Measurements from ENCODE around the gene DDX47. TPM values are rescaled to one million over a fixed set of nuclear protein-coding genes. Genes with fewer than 3 reads are reported as not detected.

The DDX47 gene
- total RNA-seq, 1 donor from 2014 or later = 45.1 TPM

DNA sequence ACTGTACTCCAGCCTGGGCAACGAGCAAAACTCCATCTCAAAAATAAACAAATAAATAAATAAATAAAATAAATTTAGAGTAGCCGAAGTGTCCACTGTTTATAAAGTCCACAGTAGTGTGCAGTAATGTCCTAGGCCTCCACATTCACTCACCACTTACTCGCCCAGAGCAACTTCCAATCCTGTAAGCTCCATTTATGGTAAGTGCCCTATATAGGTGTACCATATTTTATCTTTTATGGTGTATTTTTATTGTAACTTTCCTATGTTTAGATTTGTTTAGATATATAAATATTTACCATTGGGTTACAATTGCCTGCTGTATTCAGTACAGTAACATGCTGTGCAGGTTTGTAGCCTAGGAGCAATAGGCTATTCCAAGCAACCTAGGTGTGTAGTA lies 40.3 kb downstream of the DDX47 start:
- no peaks in the 10 kb centered on the region for H3K36me3 ChIP-seq
- H3K9me3 ChIP-seq = no peaks in the 10 kb centered on the region
- no peaks in the 10 kb centered on the region for H3K27me3 ChIP-seq (ENCODE audit: low read depth)
- no peak for TF ChIP-seq CTCF (IDR thresholded peaks at IDR 0.05)
- H3K4me3 ChIP-seq = no peak overlapping the region
- H3K27ac ChIP-seq = no peak overlapping the region
- no peak for ATAC-seq
- no peak for DNase-seq
- intact Hi-C loops (cut with DNase I) = no loop called here
- no peaks in the 10 kb centered on the region for H3K4me1 ChIP-seq

DNA sequence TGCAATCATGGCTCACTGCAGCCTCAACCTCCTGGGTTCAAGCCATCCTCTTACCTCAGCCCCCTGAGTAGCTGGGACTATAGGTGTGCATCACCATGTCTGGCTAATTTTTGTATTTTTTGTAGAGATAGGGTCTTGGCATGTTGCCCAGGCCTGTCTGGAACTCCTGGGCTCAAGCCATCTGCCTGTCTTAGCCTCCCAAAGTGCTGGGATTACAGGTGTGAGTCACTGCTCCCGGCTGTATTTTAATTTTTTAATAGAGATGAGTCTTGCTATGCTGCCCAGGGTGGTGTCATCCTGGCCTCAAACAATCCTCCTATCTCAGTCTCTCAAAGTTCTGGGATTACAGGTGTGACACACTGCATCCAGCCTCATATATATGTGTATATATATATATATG lies 46.5 kb downstream of the DDX47 start:
- Histone ChIP-seq H3K4me3 (no peak overlapping the region), H3K4me1 (no peaks in the 10 kb centered on the region), H3K36me3 (no peaks in the 10 kb centered on the region), H3K27ac (no peak overlapping the region), H3K27me3 (ENCODE audit: low read depth) (no peaks in the 10 kb centered on the region), H3K9me3 (no peaks in the 10 kb centered on the region)
- no peak for TF ChIP-seq CTCF (IDR thresholded peaks at IDR 0.05)
- intact Hi-C loops (cut with DNase I) = no loop called here
- ATAC-seq = no peak
- DNase-seq = no peak

DNA sequence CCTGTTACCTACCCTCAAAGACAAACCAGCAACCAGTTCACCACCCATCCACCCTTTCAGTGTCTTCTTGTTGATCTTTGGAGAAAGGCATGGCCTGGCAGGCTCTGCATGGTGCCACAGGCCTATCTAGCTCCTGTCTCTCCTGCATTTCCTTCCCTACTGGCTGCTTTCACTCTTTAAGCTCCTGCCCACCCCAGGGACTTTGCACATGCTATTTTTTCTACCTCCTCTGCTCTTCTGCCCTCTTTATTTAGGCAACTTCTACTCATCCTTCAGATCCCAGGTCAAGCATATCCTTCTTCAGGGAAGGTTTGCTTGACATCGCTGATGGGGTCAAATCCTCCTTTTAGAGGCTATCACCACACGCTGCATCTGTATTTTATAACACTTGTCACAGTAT lies 51.1 kb downstream of the DDX47 start:
- DNase-seq = no peak
- Histone ChIP-seq H3K27ac (no peak overlapping the region), H3K27me3 (ENCODE audit: low read depth) (no peaks in the 10 kb centered on the region), H3K9me3 (no peaks in the 10 kb centered on the region), H3K4me3 (no peak overlapping the region), H3K4me1 (no peaks in the 10 kb centered on the region), H3K36me3 (no peaks in the 10 kb centered on the region)
- no peak for TF ChIP-seq CTCF (IDR thresholded peaks at IDR 0.05)
- no peak for ATAC-seq
- intact Hi-C loops (cut with DNase I) = no loop called here

DNA sequence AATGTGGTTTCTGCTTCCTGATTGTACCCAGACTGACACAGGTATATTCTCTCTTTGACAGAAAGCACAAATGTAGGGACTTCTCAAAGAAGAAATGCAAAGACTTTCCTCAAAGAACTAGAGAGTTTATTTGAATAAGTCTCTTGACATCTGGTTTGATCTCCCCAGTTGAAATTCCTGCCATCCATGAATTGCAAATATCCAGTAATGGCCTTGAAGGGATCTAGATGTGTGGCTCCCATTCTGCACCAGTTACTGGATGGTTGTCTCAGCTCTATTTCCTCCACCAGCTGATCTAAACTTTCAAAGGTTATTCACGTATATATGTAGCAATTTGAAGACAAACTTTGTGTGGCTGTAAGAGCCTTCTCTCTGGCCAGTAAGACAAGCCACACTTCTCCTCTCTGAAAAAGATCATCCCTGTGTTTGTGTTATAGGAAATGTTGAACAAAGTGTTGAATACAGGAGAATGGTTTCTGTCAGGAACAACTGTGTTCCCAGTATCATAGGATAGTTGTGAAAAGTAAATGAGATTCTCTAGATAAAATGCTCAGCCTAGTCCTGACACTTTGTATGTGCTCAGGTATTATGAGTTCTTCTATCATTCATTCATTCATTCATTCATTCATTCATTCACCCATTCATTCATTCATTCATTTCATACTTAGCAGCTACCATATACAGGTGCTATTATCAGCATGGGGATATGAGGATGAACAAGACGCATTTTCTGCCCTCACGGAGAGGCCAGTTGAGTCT lies 55.5 kb downstream of the DDX47 start:
- DNase-seq (no peak), ATAC-seq (no peak)
- no peak for TF ChIP-seq CTCF (IDR thresholded peaks at IDR 0.05)
- intact Hi-C loops (cut with DNase I) = no loop called here
- Histone ChIP-seq H3K27me3 (ENCODE audit: low read depth) (no peaks in the 10 kb centered on the region), H3K4me1 (no peaks in the 10 kb centered on the region), H3K36me3 (no peaks in the 10 kb centered on the region), H3K4me3 (no peak overlapping the region), H3K9me3 (no peaks in the 10 kb centered on the region), H3K27ac (no peak overlapping the region)

GRCh38 chr12:12870465-12870864 lies 57.3 kb downstream of the DDX47 start:
- no peaks in the 10 kb centered on the region for H3K4me1 ChIP-seq
- no peaks in the 10 kb centered on the region for H3K27me3 ChIP-seq (ENCODE audit: low read depth)
- H3K36me3 ChIP-seq = no peaks in the 10 kb centered on the region
- DNase-seq = no peak
- no peaks in the 10 kb centered on the region for H3K9me3 ChIP-seq
- no peak overlapping the region for H3K4me3 ChIP-seq
- no peak overlapping the region for H3K27ac ChIP-seq
- ATAC-seq = no peak
- intact Hi-C loops (cut with DNase I) = no loop called here
- TF ChIP-seq CTCF (IDR thresholded peaks at IDR 0.05) = no peak

All from lower lobe of right lung (tissue), 2 donors.